ENCODE data around the gene CHST1.

Gene CHST1

DNA sequence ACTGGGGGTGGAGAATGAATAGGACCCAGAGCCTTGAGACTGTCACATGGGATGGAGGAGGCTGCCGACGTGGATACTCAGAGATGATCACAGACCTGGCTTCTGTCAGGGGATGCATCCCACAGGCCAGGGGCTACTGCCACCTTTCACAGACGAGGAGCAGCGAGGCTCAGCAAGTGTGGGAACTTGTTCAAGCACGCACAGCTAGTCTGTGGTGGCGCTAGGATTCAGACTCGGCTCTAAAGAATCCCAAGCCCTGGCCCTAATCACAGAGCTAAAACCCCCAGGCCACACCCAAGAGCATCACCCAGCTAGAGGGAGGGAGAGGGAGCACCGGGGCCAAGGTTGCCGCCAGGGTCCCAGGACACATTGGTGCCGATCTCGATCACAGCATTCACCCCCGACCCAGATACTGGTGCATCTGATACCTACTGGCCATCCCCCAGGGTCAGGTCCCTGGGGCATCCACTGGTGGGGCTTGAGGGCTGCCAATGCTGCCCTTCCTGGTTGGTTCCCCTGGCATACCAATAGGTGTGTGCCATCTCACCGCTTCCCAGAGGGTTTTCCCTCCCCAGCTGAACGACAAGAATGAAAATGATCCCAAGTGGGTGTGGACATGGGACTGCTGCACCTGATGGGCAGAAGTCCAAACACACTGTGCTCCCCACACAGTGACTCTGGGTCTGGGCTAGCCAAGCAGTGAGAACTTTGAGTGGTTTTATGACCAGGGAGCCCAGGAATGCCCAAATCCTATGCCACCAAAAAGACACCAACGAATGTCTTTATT lies 6.2 kb downstream of the CHST1 start:
- no peak for DNase-seq

DNA sequence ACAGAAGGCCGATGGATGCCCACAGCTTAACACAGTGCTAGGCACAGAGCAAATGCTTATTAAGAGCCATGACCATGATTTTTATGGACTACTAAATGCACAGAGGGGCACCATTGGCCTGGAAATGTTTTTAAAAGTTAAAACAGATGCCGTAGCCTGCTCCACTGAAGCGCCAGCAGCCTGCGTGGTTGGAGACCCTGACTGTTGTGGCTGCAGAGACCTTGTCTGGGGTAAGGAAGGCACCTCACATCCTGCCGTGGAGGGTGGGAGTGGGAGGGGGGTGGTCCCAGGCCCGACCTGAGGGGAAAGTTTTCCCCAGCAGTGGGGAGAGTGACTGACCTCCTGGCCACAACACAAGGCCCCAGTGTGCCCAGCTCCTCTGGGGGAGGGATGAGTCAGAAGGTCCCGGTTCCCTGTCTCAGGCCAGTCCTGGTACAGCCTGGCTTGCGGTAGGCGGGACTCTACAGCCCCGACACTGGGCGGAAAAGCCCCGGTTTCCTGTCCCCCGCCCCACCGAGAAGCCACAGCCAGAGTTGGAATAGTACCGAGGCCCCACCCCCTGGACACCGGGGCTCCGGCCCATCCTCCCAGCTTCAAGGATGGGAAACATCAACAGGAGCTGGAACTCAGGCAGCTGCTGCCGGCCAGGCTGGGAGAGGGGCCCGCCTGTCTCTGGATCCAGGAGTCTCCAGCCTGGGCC lies 7.0 kb downstream of the CHST1 start:
- DNase-seq, result no peak

DNA sequence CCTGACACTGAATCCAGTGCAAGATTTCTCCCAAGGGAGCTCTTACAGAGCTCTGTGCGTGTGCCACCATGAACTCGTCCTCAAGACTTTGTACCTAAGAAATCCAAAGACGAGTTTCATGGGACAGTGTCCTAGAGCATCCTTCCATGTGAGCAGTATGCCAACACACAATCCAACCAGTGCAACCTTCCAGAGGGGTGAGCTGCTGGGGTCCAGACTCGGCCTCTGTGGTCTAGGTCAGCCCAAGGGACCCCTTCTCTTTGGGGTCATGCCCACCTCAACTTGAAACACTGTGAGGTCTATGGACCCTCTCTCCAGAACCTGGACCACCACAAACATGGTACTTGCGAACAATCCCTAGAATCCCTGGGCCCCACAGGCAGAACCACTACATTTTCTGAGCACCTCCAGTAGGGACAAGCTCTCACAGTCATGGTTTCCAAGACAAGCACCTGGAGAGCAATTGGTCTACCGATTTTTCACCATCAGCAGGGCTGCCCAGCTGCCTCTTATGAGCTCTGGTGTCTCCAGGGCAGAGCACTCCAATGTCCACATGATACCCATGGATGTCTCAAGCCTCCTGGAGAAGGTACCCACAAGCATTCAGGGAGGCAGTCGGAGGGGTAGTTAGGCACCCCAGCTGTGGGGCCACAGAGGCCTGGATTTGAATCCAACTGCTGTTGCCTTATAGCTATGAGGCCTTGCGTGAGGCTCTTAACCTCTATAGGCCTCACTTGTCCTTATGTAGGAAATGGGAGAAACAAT lies 7.7 kb downstream of the CHST1 start:
- no peak for DNase-seq

DNA sequence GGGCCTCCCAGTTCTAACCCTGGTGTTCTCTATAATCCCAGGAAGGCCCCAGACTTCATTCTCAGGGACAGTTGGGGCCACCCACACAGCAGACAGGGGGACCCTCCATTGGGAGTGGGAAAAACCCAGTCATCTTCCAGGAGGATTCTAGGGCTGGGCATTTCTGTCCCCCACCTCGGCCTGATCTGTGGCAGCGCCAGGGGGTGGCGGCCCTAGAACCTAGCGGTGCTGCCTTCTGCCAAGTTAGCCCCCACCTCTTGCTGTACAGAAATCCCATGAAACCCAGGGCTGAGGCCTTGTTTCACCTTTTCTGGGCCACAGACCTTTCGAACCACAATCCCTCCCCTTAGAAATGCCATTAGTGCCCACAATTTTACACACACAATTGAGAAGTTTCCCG lies 9.6 kb downstream of the CHST1 start:
- DNase-seq, result no peak

DNA sequence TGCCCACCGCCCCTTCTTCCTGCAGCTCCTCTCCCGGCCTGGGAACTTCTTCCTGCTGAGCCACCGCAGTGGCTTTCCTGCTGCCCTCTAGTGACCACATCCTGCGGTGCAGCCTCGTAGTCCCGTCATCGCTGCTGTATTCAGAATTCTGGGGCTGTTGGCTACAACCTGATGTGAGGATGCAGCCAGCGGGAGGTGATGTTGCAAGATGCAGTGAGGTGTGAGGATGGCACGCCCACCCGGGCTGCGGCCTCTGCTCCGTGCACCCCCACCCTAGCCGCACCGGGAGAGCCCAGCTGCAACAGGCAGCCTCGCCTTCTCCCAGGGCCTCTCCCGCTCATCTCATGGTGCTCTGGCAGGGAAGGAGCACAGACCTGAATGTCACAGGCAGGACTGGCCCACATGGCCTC lies 10.1 kb downstream of the CHST1 start:
- DNase-seq, result peak; percentile 59

DNA sequence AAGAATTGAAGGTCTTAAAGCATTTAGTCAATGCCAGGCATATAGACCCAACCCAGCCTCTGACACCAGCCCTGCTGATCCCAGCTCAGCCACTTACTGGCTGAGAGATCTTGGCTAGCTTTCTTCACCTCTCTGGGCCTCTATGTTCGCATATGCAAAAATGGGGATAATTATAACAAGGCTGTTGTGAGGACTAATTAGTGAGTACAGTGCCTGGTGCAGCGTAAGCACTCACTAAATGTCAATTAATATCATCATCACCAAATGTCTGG lies 10.5 kb downstream of the CHST1 start:
- DNase-seq, result no peak

DNA sequence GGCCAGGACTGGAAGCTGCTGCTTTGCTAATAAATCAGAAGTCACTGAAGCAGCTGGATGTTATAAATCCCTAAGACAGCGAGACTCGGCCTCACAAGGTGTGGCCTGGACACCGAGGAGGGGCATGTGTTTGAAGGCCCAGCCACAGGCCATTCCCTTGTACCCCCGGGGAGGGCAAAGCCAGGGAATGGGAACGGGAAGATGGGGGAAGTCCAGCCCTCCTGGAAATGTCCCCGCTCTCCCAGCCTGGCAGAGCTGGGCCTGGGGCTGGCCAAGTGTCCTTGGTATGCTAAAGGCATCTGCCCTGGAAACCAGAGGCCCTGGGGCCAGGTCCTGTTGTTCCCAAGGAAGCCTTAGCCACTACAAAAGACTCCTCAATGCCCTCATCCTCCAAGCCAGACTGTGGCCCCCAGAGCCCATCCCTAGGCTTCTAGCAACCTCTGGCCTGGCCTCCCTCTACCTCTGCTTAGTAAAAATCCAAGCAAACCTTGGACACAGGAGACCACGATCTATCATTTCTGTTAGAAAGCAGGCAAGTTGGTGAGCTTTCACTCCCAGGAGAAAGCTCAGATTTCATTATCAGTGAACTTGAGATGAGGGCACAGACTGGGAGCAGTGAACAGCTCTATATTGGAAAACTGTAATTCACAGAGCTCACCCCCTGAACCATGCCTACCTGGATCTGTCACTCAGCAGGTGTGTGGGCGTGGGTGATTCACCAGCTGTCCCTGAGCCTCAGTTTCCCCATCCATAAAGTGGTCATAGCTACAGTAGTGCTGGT lies 11.0 kb downstream of the CHST1 start:
- no peak for DNase-seq

DNA sequence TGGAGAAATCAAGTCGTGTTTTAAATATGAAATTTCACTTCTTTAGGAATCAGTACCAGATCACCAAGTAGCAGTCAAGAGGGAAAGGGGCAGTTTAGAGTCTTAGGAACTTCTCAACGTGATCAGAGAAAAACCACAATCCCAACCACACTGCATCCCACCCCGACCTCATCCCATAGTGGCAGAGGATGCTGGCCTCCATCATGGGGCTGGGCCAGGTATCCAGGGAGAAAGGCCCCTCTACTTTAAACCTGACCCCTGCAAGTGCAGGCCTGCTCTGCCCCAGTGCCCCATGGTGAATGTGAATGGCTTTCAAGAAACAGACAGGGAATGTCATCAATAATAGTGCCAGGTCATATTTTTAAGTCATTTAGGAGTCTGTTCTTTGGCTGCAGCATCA lies 12.1 kb downstream of the CHST1 start:
- no peak for DNase-seq

DNA sequence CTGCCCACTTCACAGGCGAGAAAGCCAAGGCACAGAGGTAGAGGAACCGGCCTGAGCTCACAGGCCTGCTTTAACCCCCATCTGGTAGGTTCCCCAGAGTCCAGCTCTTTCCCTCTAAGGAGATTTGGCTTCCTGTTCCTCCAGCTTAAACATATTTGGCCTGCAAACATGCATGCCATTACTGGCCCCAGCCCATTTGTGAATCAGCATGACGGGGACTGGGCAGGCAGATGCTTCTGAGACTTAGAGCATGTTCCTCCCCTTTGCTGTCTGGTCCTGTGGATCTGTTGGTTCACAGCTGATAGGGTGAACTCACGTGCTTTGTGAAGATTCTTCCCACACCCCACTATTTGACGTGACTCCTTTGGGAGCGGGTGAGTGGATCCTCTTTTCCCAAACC lies 12.6 kb downstream of the CHST1 start:
- no peak for DNase-seq

DNA sequence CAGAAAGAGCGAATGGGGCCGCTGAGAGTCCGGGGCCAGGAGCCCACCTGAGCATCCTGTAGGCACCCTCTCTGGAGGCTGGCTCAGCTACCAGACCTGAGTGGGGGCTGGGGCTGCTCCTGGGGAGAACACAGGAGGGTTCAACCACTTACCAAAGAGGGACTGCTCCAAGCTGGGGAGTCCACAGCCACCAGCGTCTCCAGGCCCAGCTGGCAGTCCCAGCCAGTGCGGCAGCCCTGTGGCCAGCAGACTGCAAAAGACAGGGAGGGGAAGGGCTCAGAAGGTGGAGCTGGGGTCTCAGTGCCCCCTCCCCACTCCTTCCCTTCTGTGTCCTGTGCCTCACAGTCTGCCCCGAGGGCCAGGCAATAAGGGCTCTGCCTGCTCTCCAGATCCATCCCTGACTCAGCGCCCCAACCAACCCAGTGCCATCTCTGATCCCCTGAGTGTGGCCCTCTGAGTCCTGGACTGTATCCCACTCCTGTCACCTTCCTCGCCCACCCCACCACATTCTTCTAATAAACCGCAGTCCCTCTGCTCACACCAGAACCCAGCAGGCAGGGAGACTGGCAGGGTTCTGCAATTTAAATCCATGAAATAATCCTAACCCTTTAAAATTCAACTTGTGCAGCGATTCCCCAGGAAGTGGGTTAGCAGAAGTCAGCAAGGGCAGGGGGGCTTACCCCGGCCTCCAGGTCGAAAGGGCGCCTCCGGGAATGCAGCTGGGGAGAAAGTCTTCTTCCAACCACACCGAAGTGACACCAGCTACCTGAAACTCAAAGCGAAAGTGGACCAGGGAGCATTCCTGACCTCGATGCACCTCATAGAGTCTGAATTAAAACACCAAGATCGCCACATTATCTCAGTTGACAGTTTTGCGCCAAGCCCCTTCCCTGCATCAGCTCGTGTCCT lies 13.3 kb downstream of the CHST1 start:
- no peak for DNase-seq

DNA sequence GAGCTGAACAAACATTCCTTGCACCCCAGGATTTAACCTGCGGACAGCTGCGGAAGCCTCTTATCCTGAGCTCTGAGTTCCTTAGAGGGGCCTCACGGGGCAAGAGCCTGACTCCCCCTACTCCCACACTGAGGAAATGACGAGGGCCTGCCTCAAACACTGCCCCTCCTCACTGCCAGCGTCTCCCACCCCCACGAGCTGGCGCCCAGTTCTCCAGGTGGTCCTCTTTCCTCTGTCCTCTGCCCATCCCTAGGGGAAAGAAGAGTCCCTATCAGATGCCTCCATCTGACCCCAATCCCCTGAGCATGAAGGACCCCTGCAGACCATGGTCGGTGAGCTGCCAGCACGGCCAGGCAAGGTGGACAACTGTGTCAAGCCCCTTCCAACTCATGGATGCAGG lies 14.3 kb downstream of the CHST1 start:
- no peak for DNase-seq

DNA sequence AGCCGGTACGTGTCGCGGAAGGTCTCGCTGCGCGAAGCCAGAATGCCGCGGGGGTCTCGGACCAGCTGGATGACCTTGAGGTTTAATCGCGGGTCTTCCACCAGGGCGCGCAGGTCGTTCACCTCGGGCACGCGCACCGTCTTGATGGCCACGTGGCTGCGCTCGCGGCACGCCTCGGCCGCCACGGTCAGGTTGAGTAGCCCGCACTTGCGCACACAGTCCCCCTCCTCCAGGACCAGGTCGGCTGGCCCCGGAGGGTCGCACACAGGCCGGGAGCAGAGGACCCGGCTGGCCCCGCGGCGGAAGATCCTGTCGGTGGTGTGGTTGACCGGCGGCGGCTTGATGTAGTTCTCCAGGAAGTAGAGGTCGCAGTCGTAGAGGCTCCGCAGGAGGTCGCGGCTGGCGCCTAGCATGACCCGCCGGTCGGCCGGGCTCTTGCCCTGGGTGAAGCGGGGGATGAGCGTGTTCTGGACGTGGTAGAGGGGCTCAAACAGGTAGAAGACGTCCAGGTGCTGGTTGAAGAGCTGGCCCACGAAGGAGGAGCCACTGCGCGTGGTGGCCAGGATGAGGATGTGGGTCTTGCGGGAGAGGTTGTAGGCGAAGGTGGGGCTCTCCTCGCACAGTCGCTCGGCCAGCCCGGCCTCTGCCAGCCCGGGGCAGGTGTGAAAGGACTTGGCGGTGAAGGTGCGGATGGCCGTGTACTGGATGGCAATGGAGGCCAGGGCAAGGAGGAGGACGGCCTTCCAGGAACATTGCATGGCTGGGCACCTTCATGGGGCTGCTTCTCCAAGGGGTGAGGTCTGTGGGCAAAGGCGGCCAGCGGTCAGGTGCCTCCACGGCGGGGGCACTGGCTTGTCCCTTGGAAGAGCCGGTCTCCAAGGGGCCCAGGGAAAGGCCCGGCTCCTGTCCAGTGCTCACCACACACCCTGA lies 15.0 kb downstream of the CHST1 start:
- DNase-seq, result no peak

DNA sequence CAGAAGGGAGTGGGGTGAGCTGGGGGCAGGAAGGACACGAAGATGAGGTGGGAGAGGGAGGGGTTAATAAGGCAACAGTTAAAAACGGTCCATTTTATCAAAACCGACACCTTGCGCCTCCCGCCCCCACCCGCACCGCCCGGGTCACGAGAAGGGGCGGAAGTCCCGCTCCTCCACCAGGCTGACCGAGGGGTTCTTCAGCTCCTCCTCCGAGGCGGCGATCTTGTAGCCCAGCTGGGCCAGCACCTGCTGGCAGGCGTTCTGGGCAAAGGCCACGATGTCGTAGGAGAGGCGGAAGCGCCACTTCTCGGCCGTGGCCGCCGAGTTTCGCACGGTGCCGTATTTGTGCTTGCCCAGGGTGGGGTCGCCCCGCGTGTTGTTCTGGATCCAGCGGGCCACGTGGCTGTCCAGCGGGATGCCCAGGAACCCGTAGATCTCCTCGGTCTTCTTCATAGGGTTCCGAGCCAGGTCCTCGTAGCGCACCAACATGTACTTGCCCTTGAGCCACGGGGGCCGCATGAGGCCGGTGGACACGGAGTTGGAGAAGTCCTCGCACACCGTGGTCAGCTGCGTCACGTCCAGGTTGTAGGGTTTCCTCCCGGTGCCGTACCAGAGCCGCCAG lies 15.8 kb downstream of the CHST1 start:
- DNase-seq, result no peak

DNA sequence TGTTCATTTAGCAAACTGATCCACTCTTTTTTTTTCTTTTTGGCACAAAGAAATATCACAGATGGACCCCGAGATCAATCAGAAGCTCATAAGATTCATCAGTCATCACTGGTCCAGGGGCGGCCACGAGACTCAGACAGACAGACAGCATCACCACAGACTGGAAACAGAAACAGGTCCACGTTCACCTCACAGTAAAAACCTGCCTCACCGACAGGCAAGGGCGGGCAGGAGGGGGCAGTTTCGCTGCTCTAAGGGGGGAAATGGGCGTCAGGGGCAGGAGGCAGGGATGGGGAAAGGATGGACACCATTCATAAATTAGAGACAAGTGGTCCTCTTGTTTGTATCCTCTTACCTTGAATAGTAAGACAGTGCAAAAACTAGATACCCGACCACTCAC lies 16.5 kb downstream of the CHST1 start:
- no peak for DNase-seq

DNA sequence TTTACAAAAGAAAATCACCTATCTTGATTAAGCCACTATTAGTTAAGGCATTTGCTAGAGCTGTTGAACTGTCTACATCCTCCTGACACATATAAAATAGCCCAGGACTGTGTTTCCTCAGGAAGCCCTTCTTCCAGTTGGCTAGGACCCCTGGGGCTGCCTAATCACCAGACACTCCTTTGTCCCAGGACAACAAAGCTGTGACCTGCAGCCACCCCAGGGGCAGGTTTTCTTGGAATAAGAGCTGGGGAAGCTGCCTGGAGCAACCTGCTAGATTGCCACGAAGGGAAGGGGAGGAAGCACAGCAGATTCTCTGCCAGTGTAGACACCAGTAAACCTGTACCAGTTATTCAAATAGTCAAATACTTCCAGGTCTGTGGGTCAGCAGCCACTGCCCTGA lies 17.6 kb downstream of the CHST1 start:
- DNase-seq, result no peak

DNA sequence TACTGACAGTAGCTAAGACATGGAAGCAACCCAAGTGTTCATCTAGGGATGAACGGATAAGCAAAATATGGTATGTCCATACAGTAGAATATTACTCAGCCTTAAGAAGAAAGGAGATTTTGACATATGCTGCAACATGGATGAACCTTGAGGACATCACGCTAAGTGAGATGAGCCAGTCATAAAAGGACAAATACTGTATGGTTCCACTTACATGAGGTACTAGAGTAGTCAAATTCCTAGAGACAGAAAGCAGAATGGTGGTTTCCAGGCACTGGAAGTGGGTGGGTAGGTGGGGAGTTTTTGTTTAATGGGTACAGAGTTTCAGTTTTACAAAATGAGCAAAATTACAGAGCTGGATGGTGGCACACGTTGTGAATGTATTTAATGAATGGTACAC lies 18.1 kb downstream of the CHST1 start:
- DNase-seq, result no peak

DNA sequence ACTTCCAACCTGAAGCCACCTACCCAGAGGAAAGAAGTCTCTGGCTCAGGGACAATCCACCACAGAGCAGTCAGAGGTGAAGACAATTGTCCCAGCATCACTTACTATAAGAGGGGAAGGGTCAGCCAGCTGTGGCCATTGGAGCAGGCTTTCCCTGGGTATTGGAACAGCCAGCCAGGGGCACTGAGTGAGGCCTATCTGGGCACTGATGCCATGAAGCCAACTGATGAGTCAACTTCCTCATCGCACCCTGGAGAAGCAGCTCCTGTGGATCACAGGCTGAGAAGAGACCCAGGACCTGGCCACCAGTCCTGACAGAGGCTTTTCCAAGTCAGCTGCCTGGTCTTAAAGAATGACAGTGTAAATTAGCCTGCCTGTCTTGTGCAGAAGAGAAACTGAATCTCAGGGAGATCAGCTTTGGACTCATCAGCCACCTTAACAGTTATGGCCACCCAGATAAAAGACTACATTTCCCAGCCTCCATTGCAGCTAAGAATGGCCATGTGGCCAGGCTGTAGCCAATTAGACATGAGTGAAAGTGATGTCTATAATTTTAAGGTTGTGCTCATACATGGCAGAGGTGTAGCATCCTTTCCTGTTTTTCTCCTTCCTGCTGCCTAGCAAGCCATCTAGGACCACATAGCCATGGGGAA lies 19.0 kb downstream of the CHST1 start:
- no peak for DNase-seq

DNA sequence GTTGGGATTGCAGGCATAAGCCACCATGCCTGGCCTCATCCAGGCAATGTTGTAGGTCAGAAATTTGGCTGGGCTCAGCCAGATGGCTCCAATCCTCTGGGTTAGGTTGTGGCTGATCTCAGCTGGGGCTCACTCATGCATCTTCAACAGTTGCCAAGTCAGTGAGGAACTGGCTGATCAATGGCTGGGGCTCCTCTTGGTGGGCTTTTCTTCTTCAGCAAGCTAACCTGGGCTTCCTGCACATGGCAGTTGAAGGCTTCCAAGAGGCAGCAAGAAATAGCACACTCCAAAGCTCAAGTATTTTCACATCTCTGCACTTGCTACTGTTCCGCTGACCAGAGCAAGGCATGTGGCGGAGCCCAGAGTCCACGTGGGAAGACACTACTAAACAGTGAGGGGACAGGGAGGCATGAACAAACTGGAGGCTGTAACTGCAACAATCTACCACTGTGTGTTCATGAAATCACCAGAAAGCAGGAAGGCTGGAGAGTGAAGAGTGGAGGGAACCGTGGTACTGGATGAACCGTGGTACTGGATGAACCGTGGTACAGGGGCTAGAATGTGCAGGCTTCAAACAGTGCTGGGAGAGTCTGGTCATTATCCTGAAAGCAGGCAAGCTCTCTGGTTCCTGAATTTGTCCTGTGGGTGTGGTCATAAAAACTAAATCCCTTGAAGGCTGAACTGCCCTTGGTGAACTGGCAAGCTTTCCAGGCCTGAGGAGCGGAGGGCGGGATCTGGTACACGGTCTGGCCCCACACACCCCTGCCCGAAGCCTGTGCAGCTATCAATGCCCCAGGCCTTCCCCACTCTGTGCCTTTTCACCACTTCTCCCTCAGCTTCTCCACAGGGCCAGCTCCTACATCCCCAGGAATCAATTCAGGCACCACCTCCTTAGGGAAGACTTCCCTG lies 20.2 kb downstream of the CHST1 start:
- no peak for DNase-seq
